ENCODE results near the gene HORMAD2. TPM values are rescaled to one million over a fixed set of nuclear protein-coding genes. Genes with fewer than 3 reads are reported as not detected.

HORMAD2 gene
- total RNA-seq, 6 donors from 2014 or later, result 0.80 TPM; not detected in 5

DNA sequence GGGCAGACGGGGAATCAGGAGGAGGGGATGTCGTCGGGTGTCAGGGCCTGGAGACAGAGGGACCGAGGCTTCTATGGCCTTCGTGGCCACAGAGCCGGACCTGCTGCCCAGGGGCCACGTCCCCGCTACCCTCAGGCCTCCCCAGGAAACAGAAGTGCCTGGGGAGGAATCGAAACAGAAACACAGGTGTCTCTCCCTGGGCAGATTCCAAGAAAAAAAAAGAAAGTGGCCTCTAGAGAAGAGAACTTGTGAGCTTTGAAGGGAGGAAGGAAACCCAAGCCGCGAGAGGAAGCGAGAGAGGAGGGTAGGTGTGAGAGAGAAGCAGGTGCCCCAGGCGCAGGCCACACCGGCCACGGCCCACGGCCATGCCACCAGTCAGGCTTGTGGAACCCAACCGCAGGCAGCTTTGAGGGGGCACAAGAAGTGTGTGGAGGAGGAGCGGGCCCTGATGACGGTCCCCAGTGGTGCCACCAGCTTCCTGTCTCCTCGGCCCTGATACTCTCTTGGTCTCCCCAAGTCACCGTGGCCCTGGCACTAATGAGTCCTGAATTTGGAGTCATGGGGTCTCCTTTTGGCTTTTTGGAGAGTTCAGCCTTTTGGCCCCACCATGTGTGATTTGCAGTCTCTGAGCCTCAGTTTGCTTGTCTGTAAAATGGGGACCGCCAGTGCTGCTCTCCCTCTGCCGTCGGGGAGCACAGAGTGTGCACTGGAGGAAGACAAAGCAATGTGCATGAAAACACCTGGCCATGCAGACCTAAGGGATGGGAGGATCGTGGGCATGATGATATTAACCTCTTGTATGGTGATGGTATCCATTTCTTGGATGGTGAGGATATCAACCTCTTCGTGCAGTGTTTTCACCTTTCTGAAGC is 141.1 kb downstream of the HORMAD2 start:
- peak in 1 of 2 donors; percentile 13 for ATAC-seq (ENCODE audit: low FRiP score in 2 of 2)
- Histone ChIP-seq H3K27ac (peak overlapping the region in 1 of 4 donors; percentile 36), H3K27me3 (no peaks in the 10 kb centered on the region), H3K36me3 (no peaks in the 10 kb centered on the region), H3K4me1 (no peaks in the 10 kb centered on the region), H3K4me3 (no peak overlapping the region), H3K9me3 (no peaks in the 10 kb centered on the region)
- DNase-seq, result peak in 1 of 2 donors; percentile 85
- TF ChIP-seq EP300 (IDR thresholded peaks at IDR 0.05), result no peak
- TF ChIP-seq POLR2A (IDR thresholded peaks at IDR 0.05), result no peak
- TF ChIP-seq POLR2AphosphoS5 (IDR thresholded peaks at IDR 0.05), result no peak
- TF ChIP-seq CTCF (IDR thresholded peaks at IDR 0.05), result no peak
- 58 to 61% methylated on average over 25 to 26 of the region's 26 CpGs for WGBS, 2 donors

GRCh38 chr22:30222321-30222720 is 142.1 kb downstream of the HORMAD2 start:
- Histone ChIP-seq H3K4me1 (no peaks in the 10 kb centered on the region), H3K4me3 (no peak overlapping the region), H3K9me3 (no peaks in the 10 kb centered on the region), H3K27me3 (no peaks in the 10 kb centered on the region), H3K27ac (no peak overlapping the region), H3K36me3 (no peaks in the 10 kb centered on the region)
- 83 to 84% methylated on average over 4 of the region's 4 CpGs for WGBS, 2 donors
- DNase-seq (no peak), ATAC-seq (ENCODE audit: low FRiP score in 2 of 2) (no peak)
- TF ChIP-seq POLR2AphosphoS5 (IDR thresholded peaks at IDR 0.05) (no peak), EP300 (IDR thresholded peaks at IDR 0.05) (no peak), POLR2A (IDR thresholded peaks at IDR 0.05) (no peak), CTCF (IDR thresholded peaks at IDR 0.05) (no peak)

DNA sequence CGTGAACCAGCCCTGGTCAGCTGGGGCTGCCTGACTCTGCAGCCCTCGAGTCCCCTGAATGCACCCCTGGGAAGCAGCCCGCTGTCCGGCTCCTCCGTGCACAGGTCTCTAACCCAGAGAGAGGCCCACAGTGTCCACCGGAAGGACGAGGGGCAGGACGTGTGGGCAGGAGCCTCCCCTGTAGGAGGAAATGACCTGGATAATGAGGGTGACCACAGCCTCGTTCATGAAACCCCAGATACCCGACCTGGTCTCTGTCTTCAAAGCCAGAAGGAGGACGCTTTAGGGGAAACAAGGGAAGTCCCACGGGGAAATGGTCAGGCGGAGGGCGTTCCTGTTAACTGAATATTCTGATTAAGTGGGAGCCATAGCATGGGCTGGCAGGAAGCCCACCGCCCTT is 143.0 kb downstream of the HORMAD2 start:
- Histone ChIP-seq H3K27ac (no peak overlapping the region), H3K4me3 (no peak overlapping the region), H3K27me3 (no peaks in the 10 kb centered on the region), H3K9me3 (no peaks in the 10 kb centered on the region), H3K4me1 (no peaks in the 10 kb centered on the region), H3K36me3 (no peaks in the 10 kb centered on the region)
- no peak for ATAC-seq (ENCODE audit: low FRiP score in 2 of 2)
- WGBS, 2 donors, result 58 to 63% methylated on average over 7 to 15 of the region's 15 CpGs
- TF ChIP-seq POLR2AphosphoS5 (IDR thresholded peaks at IDR 0.05) (no peak), EP300 (IDR thresholded peaks at IDR 0.05) (no peak), POLR2A (IDR thresholded peaks at IDR 0.05) (no peak), CTCF (IDR thresholded peaks at IDR 0.05) (no peak)
- DNase-seq, result no peak

GRCh38 chr22:30224161-30224857 is 144.0 kb downstream of the HORMAD2 start:
- no peaks in the 10 kb centered on the region for H3K9me3 ChIP-seq
- H3K4me1 ChIP-seq, result peaks cover 0 to 6% (median 0%) of the 10 kb centered on the region in 4 donors
- no peak overlapping the region for H3K27ac ChIP-seq
- 60 to 70% methylated on average over 6 to 11 of the region's 11 CpGs for WGBS, 2 donors
- H3K36me3 ChIP-seq, result no peaks in the 10 kb centered on the region
- TF ChIP-seq EP300 (IDR thresholded peaks at IDR 0.05) (no peak), POLR2AphosphoS5 (IDR thresholded peaks at IDR 0.05) (no peak), POLR2A (IDR thresholded peaks at IDR 0.05) (no peak), CTCF (IDR thresholded peaks at IDR 0.05) (no peak)
- H3K27me3 ChIP-seq, result no peaks in the 10 kb centered on the region
- H3K4me3 ChIP-seq, result no peak overlapping the region
- no peak for ATAC-seq (ENCODE audit: low FRiP score in 2 of 2)
- no peak for DNase-seq
